ENCODE measurements around the gene TPSG1.
"Not testable (repeated sequence)": the region's sequence is repeated elsewhere in the genome, so short reads cannot be mapped to it uniquely, and the experiment has no call there.

- not testable (repeated sequence) for TF ChIP-seq CTCF (IDR thresholded peaks at IDR 0.05; ENCODE audit: low read length); EZH2phosphoT487 (IDR thresholded peaks at IDR 0.05; ENCODE audit: low read length); EZH2 (optimal IDR thresholded peaks at IDR 0.05; ENCODE audit: low read depth, low read length)
Observed at GRCh38 chr16:1239575-1239974, 14.5 kb upstream of the TPSG1 start.
